Measurements from ENCODE around the gene DTX3. TPM values are rescaled to one million over a fixed set of nuclear protein-coding genes. Genes with fewer than 3 reads are reported as not detected.
"Not testable (repeated sequence)": the region's sequence is repeated elsewhere in the genome, so short reads cannot be mapped to it uniquely, and the experiment has no call there.

The DTX3 gene
- total and polyA plus RNA-seq, 3 experiments from 2014 or later: 7.2 to 18.3 (median 16.7) TPM

DNA sequence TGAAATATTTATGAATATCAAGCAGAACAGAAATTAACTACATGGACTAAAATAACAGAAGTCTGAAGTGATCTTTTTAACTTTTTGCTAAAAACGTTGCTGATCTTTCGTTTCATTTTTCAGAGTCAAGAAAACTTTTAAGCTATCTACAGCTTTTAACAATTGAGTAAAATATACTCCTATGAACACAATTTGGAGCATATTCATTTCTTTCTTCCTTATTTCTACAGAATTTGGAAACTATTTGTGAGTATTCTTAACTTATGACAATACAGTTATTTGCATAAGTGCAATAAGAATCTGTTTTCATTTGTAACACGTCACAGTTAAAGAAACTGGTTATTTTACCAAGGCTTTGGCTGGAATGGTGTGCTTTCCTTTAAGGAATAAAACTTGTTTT, 49.4 kb downstream of the DTX3 start:
- H3K9me3 ChIP-seq (ENCODE audit: low read length): no peaks in the 10 kb centered on the region
- ChIA-PET POLR2A (no interaction called here), CTCF (no interaction called here)
- Mint-ChIP-seq H3K4me3 (no peak overlapping the region), H3K4me1 (no peaks in the 10 kb centered on the region), H3K9me3 (peaks cover 0 to 8% (median 0%) of the 10 kb centered on the region in 5 donors), H3K36me3 (peaks cover 0 to 8% (median 0%) of the 10 kb centered on the region in 3 donors), H3K27ac (no peak overlapping the region), H3K27me3 (peaks cover 3 to 27% of the 10 kb centered on the region in 2 donors)
- H3K36me3 ChIP-seq (ENCODE audit: insufficient read depth, low read length): no peaks in the 10 kb centered on the region
- H3K4me1 ChIP-seq (ENCODE audit: insufficient read depth, low read length): no peaks in the 10 kb centered on the region
- no peaks in the 10 kb centered on the region for H3K27me3 ChIP-seq (ENCODE audit: insufficient read depth, low read length, poor library complexity, severe bottlenecking)
- DNase-seq: no peak
- H3K4me3 ChIP-seq (ENCODE audit: low read length): no peak overlapping the region
- H3K27ac ChIP-seq (ENCODE audit: low read depth, low read length): no peak overlapping the region

DNA sequence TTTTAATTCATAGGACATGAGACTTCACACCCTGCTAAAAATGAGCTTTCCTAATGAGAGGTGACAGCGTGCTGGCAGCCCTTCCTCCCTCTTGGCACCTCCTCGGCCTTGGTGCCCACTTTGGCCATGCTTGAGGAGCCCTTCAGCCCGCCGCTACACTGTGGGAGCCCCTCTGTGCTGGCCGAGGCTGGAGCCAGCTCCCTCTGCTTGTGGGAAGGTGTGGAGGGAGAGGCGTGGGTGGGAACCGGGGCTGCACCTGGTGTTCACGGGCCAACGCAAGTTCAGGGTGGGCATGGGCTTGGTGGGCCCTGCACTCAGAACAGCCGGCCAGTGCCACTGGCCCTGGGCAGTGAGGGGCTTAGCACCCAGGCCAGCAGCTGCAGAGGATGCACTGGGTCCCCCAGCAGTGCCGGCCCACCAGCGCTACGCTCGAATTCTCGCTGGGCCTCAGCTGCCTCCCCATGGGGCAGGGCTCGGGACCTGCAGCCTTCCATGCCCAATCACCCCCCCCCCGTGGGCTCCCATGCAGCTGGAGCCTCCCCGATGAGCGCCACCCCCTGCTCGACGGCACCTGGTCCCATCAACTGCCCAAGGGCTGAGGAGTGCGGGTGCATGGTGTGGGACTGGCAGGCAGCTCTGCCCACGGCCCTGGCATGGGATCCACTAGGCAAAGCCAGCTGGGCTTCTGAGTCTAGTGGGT, 51.1 kb downstream of the DTX3 start:
- Histone ChIP-seq H3K9me3 (ENCODE audit: low read length) (no peaks in the 10 kb centered on the region), H3K4me1 (ENCODE audit: insufficient read depth, low read length) (no peaks in the 10 kb centered on the region), H3K36me3 (ENCODE audit: insufficient read depth, low read length) (no peaks in the 10 kb centered on the region), H3K4me3 (ENCODE audit: low read length) (no peak overlapping the region), H3K27me3 (ENCODE audit: insufficient read depth, low read length, poor library complexity, severe bottlenecking) (no peaks in the 10 kb centered on the region), H3K27ac (ENCODE audit: low read depth, low read length) (no peak overlapping the region)
- Mint-ChIP-seq H3K4me3 (no peak overlapping the region), H3K4me1 (no peaks in the 10 kb centered on the region), H3K9me3 (peaks cover 0 to 8% (median 0%) of the 10 kb centered on the region in 5 donors), H3K36me3 (peaks cover 0 to 8% (median 0%) of the 10 kb centered on the region in 3 donors), H3K27ac (no peak overlapping the region), H3K27me3 (peaks cover 2 to 31% of the 10 kb centered on the region in 2 donors)
- ChIA-PET POLR2A (interaction anchor here (0.7 kb wide), 2 partner anchors 15 to 117 kb away, joined by 3 read pairs; no protein-coding TSS in a partner anchor), CTCF (interaction anchor here (1.6 to 1.7 kb wide), 2 partner anchors 11 to 101 kb away, joined by 3 read pairs; no protein-coding TSS in a partner anchor)
- no peak for DNase-seq

DNA sequence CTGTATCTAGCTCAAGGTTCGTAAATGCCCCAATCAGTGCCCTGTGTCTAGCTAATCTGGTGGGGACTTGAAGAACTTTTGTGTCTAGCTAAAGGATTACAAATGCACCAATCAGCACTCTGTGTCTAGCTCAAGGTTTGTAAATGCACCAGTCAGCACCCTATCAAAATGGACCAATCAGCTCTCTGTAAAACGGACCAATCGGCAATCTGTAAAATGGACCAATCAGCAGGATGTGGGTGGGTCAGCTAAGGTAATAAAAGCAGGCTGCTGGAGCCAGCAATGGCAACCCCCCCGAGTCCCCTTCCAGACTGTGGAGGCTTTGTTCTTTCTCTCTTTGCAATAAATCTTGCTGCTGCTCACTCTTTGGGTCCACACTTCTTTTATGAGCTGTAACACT, 51.8 kb downstream of the DTX3 start:
- POLR2A ChIA-PET; H3K9me3 ChIP-seq (ENCODE audit: low read length); H3K4me3 ChIP-seq (ENCODE audit: low read length); H3K4me1 Mint-ChIP-seq; H3K27me3 ChIP-seq (ENCODE audit: insufficient read depth, low read length, poor library complexity, severe bottlenecking); H3K4me3 Mint-ChIP-seq; H3K36me3 Mint-ChIP-seq; H3K9me3 Mint-ChIP-seq; H3K36me3 ChIP-seq (ENCODE audit: insufficient read depth, low read length); H3K27ac Mint-ChIP-seq; DNase-seq; H3K27ac ChIP-seq (ENCODE audit: low read depth, low read length); H3K4me1 ChIP-seq (ENCODE audit: insufficient read depth, low read length): not testable (repeated sequence)
- peaks cover 2 to 31% of the 10 kb centered on the region in 2 donors for H3K27me3 Mint-ChIP-seq
- CTCF ChIA-PET: interaction anchor here (0.7 to 1.7 kb wide), 4 partner anchors 12 to 100 kb away, joined by 3 to 4 read pairs (median 3); partner anchors contain the start of gene B4GALNT1

DNA sequence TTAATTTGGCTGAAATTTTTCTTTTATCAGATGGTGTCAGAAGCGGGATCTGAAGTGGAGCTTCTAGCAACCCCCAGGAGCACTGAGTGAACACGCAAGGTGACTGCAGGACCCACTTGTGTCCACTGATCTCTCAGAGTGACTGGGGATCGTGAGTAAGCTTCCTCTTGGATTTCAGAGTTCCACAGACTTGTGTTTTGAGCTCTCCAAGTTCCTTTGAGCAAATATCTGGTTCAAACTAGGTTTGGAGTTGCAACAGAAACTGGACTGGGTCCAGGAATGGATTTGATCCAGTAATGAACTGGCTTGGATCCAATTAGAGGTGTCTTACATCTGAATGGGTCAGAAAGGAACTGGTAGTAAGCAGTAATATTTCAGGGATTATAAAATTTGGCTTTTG, 53.1 kb downstream of the DTX3 start:
- no peaks in the 10 kb centered on the region for H3K9me3 ChIP-seq (ENCODE audit: low read length)
- ChIA-PET CTCF (interaction anchor here (1.1 kb wide), 1 partner anchor 25 kb away, joined by 4 read pairs; the partner anchor contains the start of gene B4GALNT1), POLR2A (no interaction called here)
- H3K27me3 Mint-ChIP-seq: peaks cover 2 to 28% of the 10 kb centered on the region in 2 donors
- H3K36me3 ChIP-seq (ENCODE audit: insufficient read depth, low read length): no peaks in the 10 kb centered on the region
- no peak overlapping the region for H3K27ac ChIP-seq (ENCODE audit: low read depth, low read length)
- H3K27me3 ChIP-seq (ENCODE audit: insufficient read depth, low read length, poor library complexity, severe bottlenecking): no peaks in the 10 kb centered on the region
- no peaks in the 10 kb centered on the region for H3K4me1 ChIP-seq (ENCODE audit: insufficient read depth, low read length)
- no peak for DNase-seq
- no peak overlapping the region for H3K4me3 Mint-ChIP-seq
- H3K4me3 ChIP-seq (ENCODE audit: low read length): no peak overlapping the region
- H3K27ac Mint-ChIP-seq: no peak overlapping the region
- peaks cover 0 to 8% (median 3%) of the 10 kb centered on the region in 5 donors for H3K9me3 Mint-ChIP-seq
- H3K36me3 Mint-ChIP-seq: peaks cover 0 to 5% (median 0%) of the 10 kb centered on the region in 3 donors
- H3K4me1 Mint-ChIP-seq: no peaks in the 10 kb centered on the region

DNA sequence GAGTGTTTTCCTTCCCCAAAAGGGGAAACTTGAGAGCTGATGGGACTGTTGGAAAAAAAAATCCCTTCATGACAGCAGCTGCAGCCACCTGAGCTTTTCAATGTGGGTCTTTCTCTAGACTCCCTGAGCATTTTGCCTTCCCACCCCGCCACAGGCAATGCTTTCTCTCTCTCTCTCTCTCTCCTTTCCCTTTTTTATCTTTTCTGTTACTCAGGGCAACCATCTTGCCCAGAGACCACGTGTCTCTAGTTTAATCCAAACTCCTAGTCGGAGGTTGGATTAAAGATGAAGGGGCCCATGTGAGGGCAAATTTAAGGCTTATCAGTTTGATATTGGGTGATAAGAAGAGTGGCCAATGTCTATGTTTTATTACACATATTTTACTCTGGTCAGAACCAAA, 54.3 kb downstream of the DTX3 start:
- H3K27ac ChIP-seq (ENCODE audit: low read depth, low read length): no peak overlapping the region
- H3K27me3 ChIP-seq (ENCODE audit: insufficient read depth, low read length, poor library complexity, severe bottlenecking): no peaks in the 10 kb centered on the region
- H3K36me3 ChIP-seq (ENCODE audit: insufficient read depth, low read length): no peaks in the 10 kb centered on the region
- H3K27me3 Mint-ChIP-seq: peaks cover 2 to 28% of the 10 kb centered on the region in 2 donors
- POLR2A ChIA-PET: no interaction called here
- H3K4me1 Mint-ChIP-seq: no peaks in the 10 kb centered on the region
- H3K9me3 Mint-ChIP-seq: peaks cover 0 to 5% (median 3%) of the 10 kb centered on the region in 5 donors
- no peak overlapping the region for H3K4me3 Mint-ChIP-seq
- CTCF ChIA-PET: no interaction called here
- no peak for DNase-seq
- H3K36me3 Mint-ChIP-seq: peaks cover 0 to 2% (median 0%) of the 10 kb centered on the region in 3 donors
- H3K9me3 ChIP-seq (ENCODE audit: low read length): no peaks in the 10 kb centered on the region
- no peak overlapping the region for H3K4me3 ChIP-seq (ENCODE audit: low read length)
- no peak overlapping the region for H3K27ac Mint-ChIP-seq
- H3K4me1 ChIP-seq (ENCODE audit: insufficient read depth, low read length): no peaks in the 10 kb centered on the region

Other genes with a start within 250 kb of the DTX3 start
- 10 to 100 TPM; 28.2 to 36.8 TPM for gene R3HDM2, start 173.8 kb upstream of the DTX3 start, total RNA-seq
- 15.1 TPM for gene R3HDM2, start 173.8 kb upstream of the DTX3 start, polyA plus RNA-seq
- under 1 TPM; 0.11 TPM for gene INHBC, start 170.0 kb upstream of the DTX3 start, total RNA-seq
- not detected for gene INHBC, start 170.0 kb upstream of the DTX3 start, polyA plus RNA-seq
- gene INHBE, start 149.5 kb upstream of the DTX3 start, total RNA-seq: under 1 TPM; 0.38 to 0.61 TPM
- gene INHBE, start 149.5 kb upstream of the DTX3 start, polyA plus RNA-seq: not detected
- under 1 TPM; 0.55 to 0.75 TPM for gene GLI1, start 145.0 kb upstream of the DTX3 start, total RNA-seq
- gene GLI1, start 145.0 kb upstream of the DTX3 start, polyA plus RNA-seq: 0.32 TPM
- 100 to 1,000 TPM; 116 to 121 TPM for gene ARHGAP9, start 125.0 kb upstream of the DTX3 start, total RNA-seq
- gene ARHGAP9, start 125.0 kb upstream of the DTX3 start, polyA plus RNA-seq: 181 TPM
- 100 to 1,000 TPM; 386 to 398 TPM for gene MARS1, start 116.8 kb upstream of the DTX3 start, total RNA-seq
- 89.8 TPM for gene MARS1, start 116.8 kb upstream of the DTX3 start, polyA plus RNA-seq
- 10 to 100 TPM; 12.7 to 13.2 TPM for gene DDIT3, start 84.3 kb upstream of the DTX3 start, total RNA-seq
- 11.7 TPM for gene DDIT3, start 84.3 kb upstream of the DTX3 start, polyA plus RNA-seq
- 10 to 100 TPM; 49.0 to 54.7 TPM for gene MBD6, start 82.0 kb upstream of the DTX3 start, total RNA-seq
- gene MBD6, start 82.0 kb upstream of the DTX3 start, polyA plus RNA-seq: 4.2 TPM
- gene DCTN2, start 57.6 kb upstream of the DTX3 start, total RNA-seq: 10 to 100 TPM; 98.7 to 99.3 TPM
- gene DCTN2, start 57.6 kb upstream of the DTX3 start, polyA plus RNA-seq: 80.8 TPM
- 1 to 10 TPM; 1.8 to 2.1 TPM for gene KIF5A, start 54.8 kb upstream of the DTX3 start, total RNA-seq
- gene KIF5A, start 54.8 kb upstream of the DTX3 start, polyA plus RNA-seq: 0.12 TPM
- gene PIP4K2C, start 13.6 kb upstream of the DTX3 start, total RNA-seq: 10 to 100 TPM; 24.7 to 29.7 TPM
- gene PIP4K2C, start 13.6 kb upstream of the DTX3 start, polyA plus RNA-seq: 40.6 TPM
- gene ARHGEF25, start 6.6 kb downstream of the DTX3 start, total RNA-seq: 1 to 10 TPM; 1.4 to 1.9 TPM
- gene ARHGEF25, start 6.6 kb downstream of the DTX3 start, polyA plus RNA-seq: not detected
- gene B4GALNT1, start 28.4 kb downstream of the DTX3 start, total RNA-seq: 1 to 10 TPM; 2.9 to 4.1 TPM
- not detected for gene B4GALNT1, start 28.4 kb downstream of the DTX3 start, polyA plus RNA-seq
- 100 to 1,000 TPM in 1 of 2 experiments, 10 to 100 TPM in 1; 96.8 to 103 TPM for gene OS9, start 89.3 kb downstream of the DTX3 start, total RNA-seq
- gene OS9, start 89.3 kb downstream of the DTX3 start, polyA plus RNA-seq: 86.9 TPM
- 10 to 100 TPM; 29.9 to 31.7 TPM for gene AGAP2, start 133.9 kb downstream of the DTX3 start, total RNA-seq
- 6.4 TPM for gene AGAP2, start 133.9 kb downstream of the DTX3 start, polyA plus RNA-seq
- 10 to 100 TPM; 12.0 to 13.0 TPM for gene TSPAN31, start 140.2 kb downstream of the DTX3 start, total RNA-seq
- 46.9 TPM for gene TSPAN31, start 140.2 kb downstream of the DTX3 start, polyA plus RNA-seq
- gene CDK4, start 147.5 kb downstream of the DTX3 start, total RNA-seq: 100 to 1,000 TPM; 268 to 304 TPM
- 76.0 TPM for gene CDK4, start 147.5 kb downstream of the DTX3 start, polyA plus RNA-seq
- 10 to 100 TPM; 26.3 to 27.2 TPM for gene MARCHF9, start 150.3 kb downstream of the DTX3 start, total RNA-seq
- 5.7 TPM for gene MARCHF9, start 150.3 kb downstream of the DTX3 start, polyA plus RNA-seq
- 1 to 10 TPM; 7.2 to 7.4 TPM for gene CYP27B1, start 162.3 kb downstream of the DTX3 start, total RNA-seq
- 0.52 TPM for gene CYP27B1, start 162.3 kb downstream of the DTX3 start, polyA plus RNA-seq
- 10 to 100 TPM; 69.8 to 74.2 TPM for gene METTL1, start 167.3 kb downstream of the DTX3 start, total RNA-seq
- gene METTL1, start 167.3 kb downstream of the DTX3 start, polyA plus RNA-seq: 18.6 TPM
- gene EEF1AKMT3, start 167.8 kb downstream of the DTX3 start, total RNA-seq: 1 to 10 TPM; 3.5 to 3.9 TPM
- 3.3 TPM for gene EEF1AKMT3, start 167.8 kb downstream of the DTX3 start, polyA plus RNA-seq
- gene TSFM, start 178.0 kb downstream of the DTX3 start, total RNA-seq: 10 to 100 TPM; 64.0 to 69.0 TPM
- gene TSFM, start 178.0 kb downstream of the DTX3 start, polyA plus RNA-seq: 32.6 TPM
- gene AVIL, start 213.9 kb downstream of the DTX3 start, total RNA-seq: 1 to 10 TPM; 2.3 to 2.5 TPM
- gene AVIL, start 213.9 kb downstream of the DTX3 start, polyA plus RNA-seq: 0.40 TPM
- gene CTDSP2, start 241.9 kb downstream of the DTX3 start, total RNA-seq: 10 to 100 TPM; 72.8 to 76.4 TPM
- gene CTDSP2, start 241.9 kb downstream of the DTX3 start, polyA plus RNA-seq: 55.0 TPM